GM12864 (cell line): ENCODE measurements around the gene PDE4D.

Experiments
- DNase-seq: peaks from one replicate; pipeline ENCODE4 v3.0.0-alpha.2; 2011; ENCODE audit warnings: low read depth
- H3K4me3 ChIP-seq: 2 replicates; pipeline ENCODE4 v1.5.1; 2011; ENCODE audit warnings: mild to moderate bottlenecking, low read depth, low read length, control low read depth
- CTCF ChIP-seq: IDR thresholded peaks from 2 replicates; pipeline ENCODE4 v1.5.1; 2011; ENCODE audit warnings: low read depth, mild to moderate bottlenecking, moderate library complexity, low read length, control low read depth, inconsistent platforms; ENCODE audit errors: missing control alignments

Gene PDE4D

GRCh38 chr5:58924306-58924705 is 969.2 kb downstream of the PDE4D start:
- H3K4me3 ChIP-seq, result no peak overlapping the region
- no peak for DNase-seq
- TF ChIP-seq CTCF, result no peak

DNA sequence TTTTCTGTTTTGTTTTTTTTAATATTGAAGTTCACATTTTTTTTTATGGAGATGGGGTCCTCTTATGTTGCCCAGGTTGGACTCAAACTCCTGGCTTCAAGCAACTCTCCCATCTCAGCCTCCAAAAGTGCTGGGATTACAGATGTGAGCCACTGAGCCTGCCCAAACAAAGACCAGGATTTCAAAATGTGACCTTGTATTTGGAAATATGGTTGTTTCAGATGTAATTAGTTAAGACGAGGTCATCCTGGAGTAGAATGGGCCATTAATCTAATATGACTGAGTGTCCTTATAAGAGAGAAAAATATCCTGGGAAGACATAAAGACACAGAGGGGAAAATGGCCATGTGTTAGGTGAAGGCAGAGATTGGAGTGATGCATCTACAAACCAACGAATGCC is 970.2 kb downstream of the PDE4D start:
- TF ChIP-seq CTCF, result no peak
- no peak for DNase-seq
- H3K4me3 ChIP-seq, result no peak overlapping the region

DNA sequence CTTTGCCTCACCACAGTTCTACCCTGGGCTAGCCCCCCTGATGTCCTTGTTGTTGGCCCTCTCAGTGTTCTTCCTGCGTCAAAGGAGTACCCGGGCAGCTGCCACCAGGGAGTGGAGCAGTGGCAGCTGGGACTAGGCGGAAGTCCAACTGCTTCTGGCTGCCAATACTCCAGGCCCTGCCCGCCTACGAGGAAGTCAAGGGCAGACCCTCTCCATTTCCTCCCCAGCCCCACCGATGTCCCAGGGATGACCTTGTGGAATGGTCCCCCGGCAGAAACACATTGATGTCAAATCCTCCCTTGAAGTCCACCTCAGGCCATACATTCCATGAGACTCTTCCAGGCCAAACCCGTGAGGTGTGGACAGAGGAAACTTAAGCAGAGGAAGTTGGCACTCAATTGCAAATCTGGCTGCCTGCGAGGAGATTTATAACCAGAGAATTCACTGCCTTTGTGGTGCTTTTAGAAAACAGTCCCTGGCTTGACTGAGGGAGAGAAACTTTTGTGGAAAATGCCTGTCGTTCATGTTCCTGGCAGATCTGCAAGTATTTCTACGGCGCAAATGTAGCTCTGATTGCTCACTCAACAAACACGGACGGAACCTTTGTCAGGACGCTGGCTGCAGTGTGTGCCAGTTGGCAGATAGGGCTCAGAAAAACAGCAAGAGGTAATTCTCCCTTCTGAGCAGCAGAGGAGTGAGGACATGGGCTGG is 970.9 kb downstream of the PDE4D start:
- DNase-seq, result no peak
- no peak for TF ChIP-seq CTCF
- no peak overlapping the region for H3K4me3 ChIP-seq

GRCh38 chr5:58921159-58921558 is 972.4 kb downstream of the PDE4D start:
- no peak overlapping the region for H3K4me3 ChIP-seq
- no peak for TF ChIP-seq CTCF
- no peak for DNase-seq

GRCh38 chr5:58919833-58920232 is 973.7 kb downstream of the PDE4D start:
- H3K4me3 ChIP-seq, result no peak overlapping the region
- no peak for TF ChIP-seq CTCF
- DNase-seq, result no peak
